Fibroblast of skin of right biceps (primary cell): ENCODE results near the gene MYBPC2.
"Not testable (repeated sequence)": the region's sequence is repeated elsewhere in the genome, so short reads cannot be mapped to it uniquely, and the experiment has no call there.

ENCODE experiments used
- DNase-seq: peaks from one replicate; pipeline ENCODE4 v3.0.0-alpha.2; 2013

The MYBPC2 gene

GRCh38 chr19:50461066-50461875 is 28.6 kb downstream of the MYBPC2 start:
- peak; percentile 53 for DNase-seq

GRCh38 chr19:50462970-50463369 is 30.3 kb downstream of the MYBPC2 start:
- no peak for DNase-seq

DNA sequence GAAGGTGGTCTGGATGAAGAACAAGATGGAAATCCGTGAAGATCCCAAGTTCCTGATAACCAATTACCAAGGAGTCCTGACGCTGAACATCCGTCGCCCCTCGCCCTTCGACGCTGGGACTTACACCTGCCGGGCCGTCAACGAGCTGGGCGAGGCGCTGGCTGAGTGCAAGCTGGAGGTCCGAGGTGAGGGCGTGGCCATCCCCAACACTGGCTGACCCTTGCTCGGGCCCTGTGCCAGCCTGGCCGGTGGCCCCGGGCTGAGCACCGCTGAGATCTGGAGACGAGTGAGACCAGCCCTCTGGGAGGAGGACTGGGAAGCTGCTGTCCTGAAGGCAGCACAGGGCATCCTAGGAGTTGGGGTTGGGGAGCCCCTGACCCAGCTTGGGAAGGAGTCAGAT is 31.7 kb downstream of the MYBPC2 start:
- no peak for DNase-seq

GRCh38 chr19:50465000-50465399 is 32.3 kb downstream of the MYBPC2 start:
- no peak for DNase-seq

- DNase-seq = no peak
Measured at GRCh38 chr19:50465986-50466705, 33.5 kb downstream of the MYBPC2 start.

DNA sequence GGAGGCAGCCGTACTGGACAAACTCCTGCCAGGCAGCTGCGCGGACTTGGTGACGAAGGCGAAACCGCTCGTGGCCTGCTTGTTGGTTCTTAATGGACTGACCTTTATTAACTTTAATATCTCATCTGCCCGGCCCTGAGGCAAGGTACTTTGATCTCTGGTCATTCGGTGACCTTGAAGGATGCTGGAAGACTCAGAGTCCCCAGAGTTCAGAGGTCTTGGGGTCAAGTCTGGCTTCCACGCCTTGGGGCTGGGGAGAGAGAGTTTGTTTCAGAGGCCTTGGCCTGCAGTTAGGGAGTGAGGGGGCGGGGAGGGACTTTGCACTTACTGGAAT is 34.0 kb downstream of the MYBPC2 start:
- no peak for DNase-seq

DNA sequence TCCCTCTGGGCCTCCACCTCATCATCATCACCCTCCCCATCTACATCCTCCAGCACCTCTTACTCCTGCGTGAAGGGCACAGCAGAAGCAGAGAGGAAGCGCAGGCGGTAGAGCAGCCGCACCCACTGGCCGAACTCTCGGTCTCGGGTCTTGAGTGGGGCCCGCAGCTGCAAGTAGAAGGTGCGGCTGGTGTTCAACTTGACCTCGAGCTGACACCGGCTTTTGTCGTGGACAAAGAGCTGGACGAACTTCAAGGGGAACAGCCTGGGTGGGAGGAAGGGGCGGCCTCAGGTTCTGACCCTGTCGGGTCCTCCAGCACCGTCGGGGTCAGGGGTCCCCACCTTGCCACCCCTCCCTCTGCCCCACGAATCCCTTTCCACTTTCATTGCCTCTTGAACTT is 34.9 kb downstream of the MYBPC2 start:
- DNase-seq = no peak

- no peak for DNase-seq
Measured at GRCh38 chr19:50468818-50469217, 36.1 kb downstream of the MYBPC2 start.

DNA sequence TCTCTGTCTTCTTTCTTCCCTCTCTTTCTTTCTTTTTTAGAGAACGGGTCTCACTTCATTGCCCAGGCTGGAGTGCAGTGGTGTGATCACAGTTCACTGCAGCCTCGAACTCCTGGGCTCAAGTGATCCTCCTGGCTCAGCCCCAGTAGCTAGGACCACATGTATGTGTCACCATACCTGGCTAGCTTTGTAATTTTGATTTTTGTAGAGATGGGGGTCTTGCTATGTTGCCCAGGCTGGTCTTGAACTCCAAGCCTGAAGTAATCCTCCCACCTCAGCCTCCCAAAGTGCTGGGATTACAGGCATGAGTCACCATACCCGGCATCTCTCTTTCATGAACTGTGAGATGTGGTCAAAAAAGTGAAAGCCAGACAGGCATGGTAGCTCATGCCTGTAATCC is 40.6 kb downstream of the MYBPC2 start:
- not testable (repeated sequence) for DNase-seq

GRCh38 chr19:50475101-50475568 is 42.4 kb downstream of the MYBPC2 start:
- no peak for DNase-seq

- no peak for DNase-seq
Measured at GRCh38 chr19:50475736-50476223, 43.1 kb downstream of the MYBPC2 start.

- DNase-seq = peak; percentile 92
Measured at GRCh38 chr19:50476224-50476906, 43.7 kb downstream of the MYBPC2 start, which contains the start of the genes EMC10 and GARIN5A. TSS of gene EMC10 (plus strand) at chr19:50476507. CDS start at chr19:50476545, 38 bp downstream. TSS of gene GARIN5A (minus strand) at chr19:50476848. CDS start at chr19:50476388, 460 bp downstream.

- DNase-seq = no peak
Measured at GRCh38 chr19:50476907-50477238, 44.2 kb downstream of the MYBPC2 start.

DNA sequence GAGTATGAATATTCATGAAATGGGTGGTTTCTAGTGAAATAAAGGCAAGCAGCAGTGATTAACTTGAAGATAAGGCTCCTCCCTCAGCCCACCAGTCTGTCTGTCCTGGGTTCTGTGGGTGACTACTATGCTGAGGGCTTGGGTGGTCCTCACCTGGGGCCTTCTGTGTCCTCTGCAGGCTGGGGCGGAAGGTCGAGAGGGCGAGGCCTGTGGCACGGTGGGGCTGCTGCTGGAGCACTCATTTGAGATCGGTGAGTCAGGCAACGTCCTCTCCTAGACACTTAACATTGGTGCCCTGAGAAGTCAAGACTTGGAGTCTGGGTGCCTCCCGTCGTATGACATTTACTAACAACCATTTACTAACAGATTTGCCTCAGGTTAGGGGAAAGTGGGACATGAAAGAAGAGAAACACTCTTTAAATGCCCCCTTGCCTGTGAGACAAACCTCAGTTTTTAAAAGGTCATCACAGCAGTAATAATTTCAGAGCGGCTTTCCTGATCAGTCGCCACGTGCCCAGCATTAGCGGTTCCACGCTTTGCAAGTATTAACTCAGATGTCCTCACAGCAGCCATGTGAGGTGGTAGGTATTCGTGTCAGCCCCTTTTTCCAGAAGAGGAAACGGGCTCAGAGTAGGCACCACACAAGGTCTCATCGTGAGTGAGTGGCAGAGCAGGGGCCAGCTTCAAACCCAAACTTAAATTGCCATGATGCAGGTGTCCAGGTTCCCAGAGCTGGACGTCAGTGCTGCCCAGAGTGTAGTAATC is 45.2 kb downstream of the MYBPC2 start:
- no peak for DNase-seq

DNA sequence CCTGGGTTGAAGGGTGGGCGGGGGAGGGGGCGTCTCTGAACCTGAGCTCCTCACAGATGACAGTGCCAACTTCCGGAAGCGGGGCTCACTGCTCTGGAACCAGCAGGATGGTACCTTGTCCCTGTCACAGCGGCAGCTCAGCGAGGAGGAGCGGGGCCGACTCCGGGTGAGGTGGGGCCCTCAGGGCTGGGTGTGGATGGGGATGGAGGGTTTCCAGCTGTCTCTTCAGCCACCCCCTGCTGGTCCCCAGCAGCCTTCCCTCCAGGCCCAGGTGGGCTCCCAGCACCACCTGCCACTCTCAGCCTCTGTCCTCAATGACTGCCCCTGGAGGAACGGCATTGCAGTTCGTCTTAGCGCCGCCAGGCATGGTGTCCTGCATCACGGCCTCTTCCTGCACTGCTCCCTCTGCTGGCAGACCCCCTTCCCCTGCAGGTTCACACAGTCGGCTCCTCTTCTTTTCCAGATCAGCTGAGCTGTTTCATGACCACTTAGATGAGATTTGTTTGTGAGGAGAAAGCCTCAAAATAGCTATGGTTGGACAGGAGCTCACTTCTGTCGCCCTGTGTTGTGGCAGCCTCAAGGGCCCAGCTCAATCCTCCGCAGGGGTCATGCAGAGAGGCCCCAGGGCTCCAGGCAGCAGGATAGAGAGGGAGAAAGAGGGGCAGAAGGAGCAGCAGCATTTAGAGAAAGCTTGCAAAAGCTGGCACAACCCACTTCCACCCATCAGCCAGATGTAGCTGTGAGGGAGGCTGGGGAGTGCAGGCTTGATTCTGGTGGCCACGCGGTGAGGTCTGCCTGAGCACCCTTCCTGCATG is 46.4 kb downstream of the MYBPC2 start:
- DNase-seq = peak; percentile 27

- no peak for DNase-seq
Measured at GRCh38 chr19:50479761-50480251, 47.1 kb downstream of the MYBPC2 start.

GRCh38 chr19:50480281-50481111 is 47.8 kb downstream of the MYBPC2 start:
- DNase-seq = no peak

- no peak for DNase-seq
Measured at GRCh38 chr19:50481351-50482149, 48.9 kb downstream of the MYBPC2 start.

DNA sequence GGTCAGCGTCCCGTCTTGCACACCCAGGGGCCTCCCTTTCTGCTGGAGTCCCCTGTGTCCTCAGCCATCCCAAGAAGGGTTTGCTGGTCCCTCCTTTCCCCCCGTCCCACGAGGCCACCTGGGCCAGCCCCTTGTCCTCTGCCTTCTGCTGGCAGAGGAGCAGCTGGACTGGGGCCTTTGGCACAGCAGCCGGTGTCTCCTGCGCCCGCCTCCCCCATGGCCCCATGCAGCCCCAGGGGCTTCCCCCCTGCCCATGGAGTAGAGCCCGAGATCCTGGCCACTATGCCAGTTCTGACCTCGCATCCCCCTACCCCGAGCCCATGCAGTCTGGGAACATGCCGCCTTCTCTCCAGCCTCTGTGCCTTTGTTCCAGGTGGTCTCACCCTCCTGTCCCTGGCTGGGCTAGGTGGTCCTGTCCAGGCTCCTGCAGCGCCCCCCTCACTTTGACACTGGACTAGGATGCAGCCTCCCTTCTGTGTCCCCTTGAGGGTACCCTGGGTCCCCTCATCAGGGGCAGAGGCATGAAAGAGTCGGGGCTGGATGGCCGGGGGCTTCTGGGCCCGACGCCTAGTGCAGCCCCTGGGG is 49.7 kb downstream of the MYBPC2 start:
- DNase-seq = no peak
